ENCODE results near the gene CELSR1.

- TF ChIP-seq POLR2AphosphoS5 (IDR thresholded peaks at IDR 0.05; ENCODE audit: low read depth, low read length) (no peak), TCF7L2 (IDR thresholded peaks at IDR 0.05; ENCODE audit: low read depth, low read length) (no peak), CTCF (IDR thresholded peaks at IDR 0.05) (no peak), REST (IDR thresholded peaks at IDR 0.05; ENCODE audit: insufficient read depth in 1 of 2, low read depth in 2 of 2, low read length in 1 of 2) (no peak), SIN3A (IDR thresholded peaks at IDR 0.05; ENCODE audit: borderline replicate concordance, insufficient read depth, low read depth, low read length) (no peak)
Observed at GRCh38 chr22:46464296-46464695, 73.1 kb downstream of the CELSR1 start.
